A549 (cell line): Measurements from ENCODE around the gene KIAA0040. TPM values are rescaled to one million over a fixed set of nuclear protein-coding genes. Genes with fewer than 3 reads are reported as not detected.

Experiments used
- ATAC-seq, 2 experiments: fragments of 200-7000 bp in 1 of 2; fragments of >200 bp in 1 of 2; cut with Nextera tagmentation in 1 of 2; cut with Tn5 transposase in 1 of 2; 3 replicates each; pipeline versions ENCODE4 v1.8.0 to v1.9.1; 2018 to 2020; ENCODE audit warnings: mild to moderate bottlenecking in 1 of 2, moderate library complexity in 1 of 2
- CTCF ChIA-PET: fragments of 300-600 bp; sonication (Branson Sonifier 250); formaldehyde crosslinking; extraction: SDS; loops from one replicate; lab custom pipeline; 2021; ENCODE audit warnings: antibody characterized with exemption, inconsistent platforms; lab: Yijun Ruan, JAX
- POLR2A ChIA-PET: fragments of 350-600 bp; formaldehyde crosslinking; extraction: SDS; loops from one replicate; lab custom pipeline; 2021; ENCODE audit warnings: antibody characterized with exemption, inconsistent platforms; lab: Yijun Ruan, JAX
- DNase-seq, 2 experiments: peaks; one replicate each; pipeline versions ENCODE4 v3.0.0 to v3.0.0-alpha.2; 2011 to 2016; ENCODE audit warnings: low read depth in 1 of 2, low spot score in 1 of 2
- FAIRE-seq: peaks from 2 replicates; lab custom pipeline; 2011; peaks lifted over from hg19 to GRCh38; lab: Jason Lieb, UNC
- H3K27ac ChIP-seq, 2 experiments: fragments of >200 bp; sonication (Bioruptor Twin); formaldehyde crosslinking; 3 replicates each; pipeline ENCODE4 v1.5.1; 2016 to 2017
- H3K4me1 ChIP-seq: fragments of >200 bp; sonication (Bioruptor Twin); formaldehyde crosslinking; 3 replicates; pipeline ENCODE4 v1.6.1; 2016
- H3K4me2 ChIP-seq: fragments of >200 bp; sonication (Bioruptor Twin); formaldehyde crosslinking; 3 replicates; pipeline ENCODE4 v1.6.1; 2016
- H3K4me3 ChIP-seq: fragments of >200 bp; sonication (Bioruptor Twin); formaldehyde crosslinking; 3 replicates; pipeline ENCODE4 v1.5.1; 2016
- H3K9me3 ChIP-seq: fragments of >200 bp; sonication (Bioruptor Twin); formaldehyde crosslinking; 3 replicates; pipeline ENCODE4 v1.6.1; 2016
- BCL3 ChIP-seq: fragments of >200 bp; sonication (Bioruptor Twin); formaldehyde crosslinking; IDR thresholded peaks from 3 replicates; pipeline ENCODE4 v1.6.1; 2016
- BHLHE40 ChIP-seq: IDR thresholded peaks from 2 replicates; pipeline ENCODE4 v1.6.1; 2012; ENCODE audit warnings: low read depth, low read length, inconsistent platforms
- CEBPB ChIP-seq, 2 experiments: fragments of >200 bp in 1 of 2; sonication (Bioruptor Twin) in 1 of 2; formaldehyde crosslinking in 1 of 2; IDR thresholded peaks; 2 replicates each; pipeline ENCODE4 v1.6.1; 2012 to 2016
- EHMT2 ChIP-seq: fragments of 200-600 bp; sonication (generic); IDR thresholded peaks from 2 replicates; pipeline ENCODE4 v1.6.1; 2016; ENCODE audit warnings: antibody characterized with exemption, low read depth, mild to moderate bottlenecking, moderate library complexity
- ESRRA ChIP-seq: fragments of 150-350 bp; IDR thresholded peaks from 2 replicates; pipeline ENCODE4 v1.6.1; 2014; ENCODE audit warnings: mild to moderate bottlenecking, low read length, borderline replicate concordance
- FOSL2 ChIP-seq, 2 experiments: fragments of 450-650 bp in 1 of 2; fragments of >200 bp in 1 of 2; sonication (Bioruptor Twin) in 1 of 2; formaldehyde crosslinking; IDR thresholded peaks; 2 replicates each; pipeline versions ENCODE4 v1.5.0 to v1.6.1; 2016 to 2020; ENCODE audit warnings: mild to moderate bottlenecking in 1 of 2, moderate library complexity in 1 of 2
- GATA3 ChIP-seq: IDR thresholded peaks from 2 replicates; pipeline ENCODE4 v1.6.1; 2012; ENCODE audit warnings: borderline replicate concordance
- HES2 ChIP-seq: fragments of >200 bp; sonication (Bioruptor Twin); formaldehyde crosslinking; IDR thresholded peaks from 2 replicates; pipeline ENCODE4 v1.6.1; 2016
- HOXA7 ChIP-seq: fragments of 250-450 bp; sonication (Bioruptor Pico); IDR thresholded peaks from 2 replicates; pipeline ENCODE4 v1.5.0; 2020; ENCODE audit warnings: mild to moderate bottlenecking, moderate library complexity
- HOXB5 ChIP-seq: fragments of 250-450 bp; sonication (Bioruptor Pico); IDR thresholded peaks from 2 replicates; pipeline ENCODE4 v1.5.0; 2020; ENCODE audit warnings: mild to moderate bottlenecking, moderate library complexity
- JUNB ChIP-seq: fragments of >200 bp; sonication (Bioruptor Twin); formaldehyde crosslinking; IDR thresholded peaks from 2 replicates; pipeline ENCODE4 v1.6.1; 2016
- MAFK ChIP-seq: fragments of 450-650 bp; IDR thresholded peaks from 2 replicates; pipeline ENCODE4 v1.6.1; 2014; ENCODE audit not compliant: partially characterized antibody
- MAZ ChIP-seq: fragments of 150-350 bp; IDR thresholded peaks from 2 replicates; pipeline ENCODE4 v1.6.1; 2014; ENCODE audit warnings: antibody characterized with exemption, low read depth, low read length, borderline replicate concordance
- NPAS2 ChIP-seq: fragments of 250-450 bp; sonication (Bioruptor Pico); IDR thresholded peaks from 2 replicates; pipeline ENCODE4 v1.8.0; 2022; ENCODE audit warnings: mild to moderate bottlenecking, moderate library complexity, borderline replicate concordance
- NR3C1 ChIP-seq: fragments of >200 bp; sonication (Bioruptor Twin); formaldehyde crosslinking; IDR thresholded peaks from 3 replicates; pipeline ENCODE4 v1.6.1; 2017
- RCOR1 ChIP-seq: fragments of 150-350 bp; IDR thresholded peaks from 2 replicates; pipeline ENCODE4 v1.6.1; 2014; ENCODE audit warnings: antibody characterized with exemption, low read length, low read depth
- SMC3 ChIP-seq: fragments of >200 bp; sonication (Bioruptor Twin); formaldehyde crosslinking; IDR thresholded peaks from 3 replicates; pipeline ENCODE4 v1.6.1; 2018; ENCODE audit warnings: inconsistent platforms
- ZFP36 ChIP-seq: fragments of 450-650 bp; IDR thresholded peaks from 2 replicates; pipeline ENCODE4 v1.6.1; 2014; ENCODE audit warnings: borderline replicate concordance; ENCODE audit not compliant: partially characterized antibody
- WGBS: methylation state at CpG from one replicate; pipeline ENCODE4 v1.1.6; 2017; ENCODE audit errors: missing lambda C conversion rate; 5-methylcytosine and 5-hydroxymethylcytosine counted together
- polyA plus RNA-seq, 4 experiments: library from polyadenylated mRNA; depleted of rRNA in 3 of 4; stranded (reverse); fragments of >200 nt; fragmentation: RNase III in 1 of 4; extraction: RNeasy Plus Mini Kit Qiagen cat#74134 plus additional on column Dnase treatment in 1 of 4; gene quantifications; 2 replicates in 3 of 4; 3 replicates in 1 of 4; pipeline ENCODE4 v1.2.3, GENCODE V29; 2011 to 2017
- TF ChIP-seq, protein P1 (sequence below): fragments of 450-650 bp; IDR thresholded peaks from 2 replicates; pipeline ENCODE4 v1.6.1; 2014; ENCODE audit warnings: antibody characterized with exemption
- TF ChIP-seq, protein P2 (sequence below): IDR thresholded peaks from 2 replicates; pipeline ENCODE4 v1.6.1; 2012

KIAA0040 gene
- polyA plus RNA-seq, 2 of the 4 experiments (the other 2 are of a cell fraction) = 0.21 to 1.1 TPM

DNA sequence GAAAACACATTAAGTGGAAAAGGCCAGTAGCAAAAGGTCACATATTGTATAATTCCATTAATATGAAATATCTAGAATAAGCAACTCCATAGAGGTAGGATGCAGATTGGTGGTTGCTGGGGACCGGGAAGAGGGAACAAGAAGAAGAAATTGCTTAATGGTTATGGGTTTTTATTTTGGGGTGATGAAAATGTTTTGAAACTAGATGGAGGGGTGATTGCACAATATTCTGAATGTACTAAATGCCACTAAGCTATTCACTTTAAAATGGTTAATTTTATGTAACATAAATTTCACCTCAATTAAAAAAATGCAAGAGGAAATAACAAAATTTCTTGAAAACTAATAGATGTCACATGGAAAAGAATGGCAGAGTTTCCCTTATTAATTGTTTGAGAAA lies 6.7 kb downstream of the KIAA0040 start:
- H3K27ac ChIP-seq = no peak overlapping the region
- TF ChIP-seq ZFP36 = no peak
- TF ChIP-seq HOXB5 (CRISPR knock-in tag) = no peak
- TF ChIP-seq GATA3 = no peak
- TF ChIP-seq CEBPB (IDR thresholded peaks at IDR 0.05) = no peak
- TF ChIP-seq MAZ = no peak
- no peak for TF ChIP-seq NR3C1
- TF ChIP-seq, protein P1, sequence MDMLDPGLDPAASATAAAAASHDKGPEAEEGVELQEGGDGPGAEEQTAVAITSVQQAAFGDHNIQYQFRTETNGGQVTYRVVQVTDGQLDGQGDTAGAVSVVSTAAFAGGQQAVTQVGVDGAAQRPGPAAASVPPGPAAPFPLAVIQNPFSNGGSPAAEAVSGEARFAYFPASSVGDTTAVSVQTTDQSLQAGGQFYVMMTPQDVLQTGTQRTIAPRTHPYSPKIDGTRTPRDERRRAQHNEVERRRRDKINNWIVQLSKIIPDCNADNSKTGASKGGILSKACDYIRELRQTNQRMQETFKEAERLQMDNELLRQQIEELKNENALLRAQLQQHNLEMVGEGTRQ = no peak
- TF ChIP-seq BHLHE40 = no peak
- TF ChIP-seq, all 56 proteins: peak for 0
- no peak for DNase-seq
- ATAC-seq = no peak
- no peak for FAIRE-seq
- no peaks in the 10 kb centered on the region for H3K4me1 ChIP-seq
- ChIA-PET POLR2A (no interaction called here), CTCF (interaction anchor here (1.0 kb wide), 1 partner anchor 31 kb away, joined by 4 read pairs; no protein-coding TSS in a partner anchor)
- WGBS = 0% methylated on average over 1 of the region's 1 CpG
- H3K4me2 ChIP-seq = no peak overlapping the region
- H3K4me3 ChIP-seq = no peak overlapping the region
- H3K9me3 ChIP-seq = no peaks in the 10 kb centered on the region

GRCh38 chr1:175183586-175183985 lies 9.0 kb downstream of the KIAA0040 start:
- Histone ChIP-seq H3K4me3 (no peak overlapping the region), H3K9me3 (no peaks in the 10 kb centered on the region), H3K27ac (no peak overlapping the region), H3K4me2 (no peak overlapping the region), H3K4me1 (no peaks in the 10 kb centered on the region)
- WGBS = 65% methylated on average over 5 of the region's 5 CpGs
- TF ChIP-seq JUNB (no peak), CEBPB (IDR thresholded peaks at IDR 0.05) (no peak), MAFK (no peak), FOSL2 (IDR thresholded peaks at IDR 0.05) (no peak), FOSL2 (CRISPR knock-in tag; IDR thresholded peaks at IDR 0.05) (no peak), RCOR1 (no peak), ESRRA (no peak), HOXB5 (CRISPR knock-in tag) (no peak), NPAS2 (CRISPR knock-in tag) (no peak), GATA3 (no peak), HES2 (no peak), EHMT2 (no peak), HOXA7 (CRISPR knock-in tag) (no peak), SMC3 (no peak), BCL3 (no peak)
- TF ChIP-seq, protein P1 = no peak
- ATAC-seq (no peak), DNase-seq (no peak), FAIRE-seq (no peak)
- ChIA-PET POLR2A (no interaction called here), CTCF (interaction anchor here (1.3 to 1.5 kb wide), 2 partner anchors 32 to 136 kb away, joined by 3 to 6 read pairs; no protein-coding TSS in a partner anchor)

- ChIA-PET POLR2A (no interaction called here), CTCF (interaction anchor here (0.6 to 1.5 kb wide), 3 partner anchors 27 to 137 kb away, joined by 3 read pairs; no protein-coding TSS in a partner anchor)
- no peak overlapping the region for H3K4me2 ChIP-seq
- 50% methylated on average over 3 of the region's 4 CpGs for WGBS
- H3K4me3 ChIP-seq = no peak overlapping the region
- FAIRE-seq (no peak), ATAC-seq (no peak), DNase-seq (no peak)
- no peaks in the 10 kb centered on the region for H3K4me1 ChIP-seq
- TF ChIP-seq, protein P2, sequence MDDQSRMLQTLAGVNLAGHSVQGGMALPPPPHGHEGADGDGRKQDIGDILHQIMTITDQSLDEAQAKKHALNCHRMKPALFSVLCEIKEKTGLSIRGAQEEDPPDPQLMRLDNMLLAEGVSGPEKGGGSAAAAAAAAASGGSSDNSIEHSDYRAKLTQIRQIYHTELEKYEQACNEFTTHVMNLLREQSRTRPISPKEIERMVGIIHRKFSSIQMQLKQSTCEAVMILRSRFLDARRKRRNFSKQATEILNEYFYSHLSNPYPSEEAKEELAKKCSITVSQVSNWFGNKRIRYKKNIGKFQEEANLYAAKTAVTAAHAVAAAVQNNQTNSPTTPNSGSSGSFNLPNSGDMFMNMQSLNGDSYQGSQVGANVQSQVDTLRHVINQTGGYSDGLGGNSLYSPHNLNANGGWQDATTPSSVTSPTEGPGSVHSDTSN = no peak
- H3K9me3 ChIP-seq = no peaks in the 10 kb centered on the region
- no peak overlapping the region for H3K27ac ChIP-seq
Measured at GRCh38 chr1:175182201-175182746, 10.3 kb downstream of the KIAA0040 start.
